Testis (tissue), 2 donors: Measurements from ENCODE around the gene FBH1.

ENCODE experiments used
- CTCF ChIP-seq, 3 experiments: fragments of 450-650 bp in 2 of 3; fragments of 200-600 bp in 1 of 3; sonication (generic) in 1 of 3; IDR thresholded peaks; one replicate each; pipeline ENCODE4 v1.5.1; 2016 to 2019; ENCODE audit warnings: antibody characterized with exemption in 3 of 3, mild to moderate bottlenecking in 2 of 3, moderate library complexity in 1 of 3
- POLR2A ChIP-seq: fragments of 450-650 bp; IDR thresholded peaks from one replicate; pipeline ENCODE4 v1.6.1; 2017; ENCODE audit warnings: antibody characterized with exemption, mild to moderate bottlenecking, moderate library complexity

- TF ChIP-seq CTCF (IDR thresholded peaks at IDR 0.05), result no peak
- TF ChIP-seq POLR2A, result no peak
These were observed 8.1 kb downstream of the FBH1 start for GRCh38 chr10:5898163-5898562.
